GM12872 (cell line): ENCODE measurements around the gene WNT3A.

ENCODE experiments used
- TF ChIP-seq, protein P1 (sequence below): IDR thresholded peaks from 3 replicates; pipeline ENCODE4 v1.5.1; 2011; ENCODE audit warnings: low read depth, mild to moderate bottlenecking, low read length, moderate library complexity; ENCODE audit not compliant: insufficient read depth

Gene WNT3A

DNA sequence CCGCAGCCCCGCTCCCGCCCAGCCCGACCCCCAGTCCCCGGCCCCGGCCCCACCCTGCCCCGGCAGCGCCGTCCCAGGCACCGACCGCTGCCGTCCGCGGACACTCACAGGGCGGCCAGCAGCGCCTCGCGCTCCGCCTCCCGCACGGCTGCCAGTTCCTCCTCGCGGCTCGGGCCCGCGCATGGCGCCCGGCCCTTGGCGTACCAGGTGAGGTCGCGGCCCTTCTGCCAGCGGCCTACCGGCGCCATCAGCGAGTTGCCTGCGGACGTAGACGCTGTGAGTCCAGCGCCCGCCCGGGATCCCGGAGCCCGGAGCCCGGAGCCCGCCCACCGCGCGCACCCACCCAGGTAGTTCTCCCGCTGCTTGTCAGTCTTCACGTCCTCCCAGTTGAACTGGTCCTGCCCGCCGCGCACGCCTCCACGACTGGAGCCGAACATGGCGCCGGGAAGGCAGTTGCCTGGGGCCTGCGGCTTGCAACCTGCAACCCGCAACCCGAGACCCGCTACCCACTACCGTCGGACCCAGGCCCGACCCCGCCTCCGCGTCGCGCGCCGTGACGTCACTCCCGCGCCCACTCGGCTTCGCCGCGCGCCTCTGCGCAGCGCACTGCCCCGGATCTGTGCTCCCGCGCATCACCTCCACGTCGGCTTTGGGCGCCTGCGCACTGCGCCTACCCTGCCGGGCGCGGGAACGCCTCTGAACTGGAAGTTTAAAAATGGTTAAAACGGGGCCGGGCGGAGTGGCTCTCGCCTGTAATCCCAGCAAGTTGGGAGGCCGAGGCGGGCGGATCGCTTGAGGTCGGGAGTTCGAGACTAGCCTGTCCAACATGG is 96.2 kb downstream of the WNT3A start, which contains the start of gene C1orf35:
Gene C1orf35, minus strand, starts transcription at position 535 of the 830 bp plus-strand sequence. Its CDS starts 98 bp downstream, at position 437.
- TF ChIP-seq, protein P1, sequence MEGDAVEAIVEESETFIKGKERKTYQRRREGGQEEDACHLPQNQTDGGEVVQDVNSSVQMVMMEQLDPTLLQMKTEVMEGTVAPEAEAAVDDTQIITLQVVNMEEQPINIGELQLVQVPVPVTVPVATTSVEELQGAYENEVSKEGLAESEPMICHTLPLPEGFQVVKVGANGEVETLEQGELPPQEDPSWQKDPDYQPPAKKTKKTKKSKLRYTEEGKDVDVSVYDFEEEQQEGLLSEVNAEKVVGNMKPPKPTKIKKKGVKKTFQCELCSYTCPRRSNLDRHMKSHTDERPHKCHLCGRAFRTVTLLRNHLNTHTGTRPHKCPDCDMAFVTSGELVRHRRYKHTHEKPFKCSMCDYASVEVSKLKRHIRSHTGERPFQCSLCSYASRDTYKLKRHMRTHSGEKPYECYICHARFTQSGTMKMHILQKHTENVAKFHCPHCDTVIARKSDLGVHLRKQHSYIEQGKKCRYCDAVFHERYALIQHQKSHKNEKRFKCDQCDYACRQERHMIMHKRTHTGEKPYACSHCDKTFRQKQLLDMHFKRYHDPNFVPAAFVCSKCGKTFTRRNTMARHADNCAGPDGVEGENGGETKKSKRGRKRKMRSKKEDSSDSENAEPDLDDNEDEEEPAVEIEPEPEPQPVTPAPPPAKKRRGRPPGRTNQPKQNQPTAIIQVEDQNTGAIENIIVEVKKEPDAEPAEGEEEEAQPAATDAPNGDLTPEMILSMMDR = no peak

- TF ChIP-seq, protein P1 = no peak
These were observed 97.9 kb downstream of the WNT3A start for GRCh38 chr1:228104526-228105269.

DNA sequence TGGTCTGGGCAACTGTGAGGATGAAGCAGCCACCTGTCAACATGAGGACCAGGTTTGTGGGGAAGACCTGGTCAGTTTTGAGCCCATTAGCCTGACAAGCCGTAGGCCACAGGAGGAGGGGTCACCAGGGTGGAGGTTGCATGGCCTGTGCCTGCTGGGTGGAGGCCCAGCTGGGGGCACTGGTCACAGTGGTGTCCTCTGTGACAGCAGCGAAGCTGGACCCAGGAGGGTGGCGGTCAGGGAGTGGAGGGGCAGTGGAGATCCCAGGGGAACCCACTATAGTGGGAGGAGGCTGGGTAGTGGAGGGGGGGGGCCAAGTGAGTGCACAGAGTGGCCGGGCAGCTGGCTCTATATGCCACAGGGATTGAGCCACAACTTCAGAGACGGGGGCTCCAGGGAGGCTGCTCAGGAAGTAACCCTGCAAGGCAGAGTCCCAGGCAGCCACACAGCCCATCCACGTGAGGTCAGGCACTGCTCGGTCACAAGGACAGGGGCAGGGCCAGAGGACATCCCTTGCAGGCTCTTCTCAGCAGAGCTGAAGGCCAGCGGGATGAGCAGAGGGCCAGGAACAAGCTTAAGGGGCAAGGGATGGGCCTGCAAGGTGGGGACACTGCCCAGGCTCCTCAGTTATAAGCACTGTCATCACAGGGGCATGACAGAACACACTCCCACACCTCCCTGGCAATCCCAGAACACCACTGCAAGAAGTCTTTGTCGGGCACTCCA is 98.6 kb downstream of the WNT3A start:
- TF ChIP-seq, protein P1 = no peak

DNA sequence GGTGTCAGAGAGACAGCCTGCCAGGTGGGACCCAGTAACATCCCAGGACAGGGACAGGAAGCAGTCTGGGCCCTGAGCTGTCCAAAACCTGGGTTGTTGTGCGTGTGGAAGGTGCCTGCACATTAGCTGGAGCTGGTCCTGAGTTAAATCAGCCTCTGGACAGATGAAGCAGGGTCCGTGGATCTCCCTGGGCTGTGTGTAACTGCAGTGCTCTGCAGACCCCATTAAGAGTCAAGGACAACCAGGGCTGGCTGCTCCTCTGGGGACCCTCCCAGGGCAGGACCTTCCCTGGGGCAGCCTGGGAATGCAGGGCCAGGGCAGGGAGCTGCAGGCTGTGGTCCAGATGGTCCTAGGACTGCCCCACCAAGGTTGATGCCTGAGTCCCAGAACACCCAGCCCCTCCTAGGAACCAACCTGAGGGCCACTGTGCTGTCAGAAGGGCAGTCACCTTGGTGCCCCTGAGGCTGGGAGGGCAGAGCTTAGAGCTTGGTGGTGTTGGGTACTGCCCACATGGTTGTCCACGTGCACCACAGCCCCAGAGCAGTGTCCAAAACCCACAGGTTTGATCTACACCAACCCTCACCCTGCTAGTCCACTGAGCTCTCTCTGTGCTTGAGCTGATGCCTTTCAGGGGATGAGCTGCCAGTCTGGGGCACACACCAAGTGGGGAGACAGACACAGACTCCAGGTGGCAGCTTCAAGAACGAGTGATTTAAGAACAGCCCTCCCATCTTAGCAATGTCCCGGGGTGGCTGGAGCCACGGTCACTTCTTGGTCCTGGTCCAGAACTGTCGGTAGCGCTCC is 99.4 kb downstream of the WNT3A start:
- TF ChIP-seq, protein P1 = no peak

DNA sequence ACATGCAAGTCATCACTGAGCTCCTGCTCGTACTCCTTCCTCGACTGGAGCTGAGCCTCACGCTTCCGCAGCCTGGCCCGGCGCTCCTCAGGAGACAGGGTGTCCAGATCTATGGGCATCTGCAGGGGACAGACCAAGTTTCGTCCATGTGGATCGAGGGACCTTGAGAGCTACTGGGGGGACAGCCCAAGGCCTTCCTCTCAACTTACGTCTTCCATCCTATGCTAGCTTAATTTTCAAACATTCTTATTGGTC is 99.9 kb downstream of the WNT3A start:
- TF ChIP-seq, protein P1 = no peak

DNA sequence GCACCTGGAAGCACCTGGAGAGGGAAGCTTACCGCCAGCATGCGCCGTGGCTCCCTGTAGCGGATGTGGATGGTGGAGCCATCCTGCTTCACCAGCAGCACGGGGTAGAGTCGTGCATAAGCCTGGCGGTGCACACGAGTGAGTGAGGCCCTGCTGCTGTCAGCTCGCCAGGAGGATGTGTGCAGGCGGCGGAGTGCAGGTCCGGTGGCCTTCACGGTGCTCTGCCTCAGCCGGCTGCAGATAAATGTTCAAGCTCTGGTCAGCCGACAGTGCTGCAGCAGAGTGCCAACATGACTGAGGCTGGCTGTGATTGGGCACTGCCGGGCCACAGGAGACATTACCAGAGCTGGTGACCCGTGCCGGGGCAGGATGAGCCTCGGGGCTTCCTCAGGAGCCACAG is 100.8 kb downstream of the WNT3A start:
- TF ChIP-seq, protein P1 = no peak
